ENCODE measurements around the gene KCNV2.

GRCh38 chr9:2771661-2772060 lies 54.4 kb downstream of the KCNV2 start:
- no peak for TF ChIP-seq EP300 (IDR thresholded peaks at IDR 0.05; ENCODE audit: borderline replicate concordance)
- no peak for TF ChIP-seq TAF1 (IDR thresholded peaks at IDR 0.05; ENCODE audit: low read depth)
- TF ChIP-seq MAX (IDR thresholded peaks at IDR 0.05) = no peak
- TF ChIP-seq RAD21 (IDR thresholded peaks at IDR 0.05; ENCODE audit: low read depth) = no peak
- no peak for TF ChIP-seq CREB1 (IDR thresholded peaks at IDR 0.05; ENCODE audit: low read depth)
- TF ChIP-seq, protein P1, sequence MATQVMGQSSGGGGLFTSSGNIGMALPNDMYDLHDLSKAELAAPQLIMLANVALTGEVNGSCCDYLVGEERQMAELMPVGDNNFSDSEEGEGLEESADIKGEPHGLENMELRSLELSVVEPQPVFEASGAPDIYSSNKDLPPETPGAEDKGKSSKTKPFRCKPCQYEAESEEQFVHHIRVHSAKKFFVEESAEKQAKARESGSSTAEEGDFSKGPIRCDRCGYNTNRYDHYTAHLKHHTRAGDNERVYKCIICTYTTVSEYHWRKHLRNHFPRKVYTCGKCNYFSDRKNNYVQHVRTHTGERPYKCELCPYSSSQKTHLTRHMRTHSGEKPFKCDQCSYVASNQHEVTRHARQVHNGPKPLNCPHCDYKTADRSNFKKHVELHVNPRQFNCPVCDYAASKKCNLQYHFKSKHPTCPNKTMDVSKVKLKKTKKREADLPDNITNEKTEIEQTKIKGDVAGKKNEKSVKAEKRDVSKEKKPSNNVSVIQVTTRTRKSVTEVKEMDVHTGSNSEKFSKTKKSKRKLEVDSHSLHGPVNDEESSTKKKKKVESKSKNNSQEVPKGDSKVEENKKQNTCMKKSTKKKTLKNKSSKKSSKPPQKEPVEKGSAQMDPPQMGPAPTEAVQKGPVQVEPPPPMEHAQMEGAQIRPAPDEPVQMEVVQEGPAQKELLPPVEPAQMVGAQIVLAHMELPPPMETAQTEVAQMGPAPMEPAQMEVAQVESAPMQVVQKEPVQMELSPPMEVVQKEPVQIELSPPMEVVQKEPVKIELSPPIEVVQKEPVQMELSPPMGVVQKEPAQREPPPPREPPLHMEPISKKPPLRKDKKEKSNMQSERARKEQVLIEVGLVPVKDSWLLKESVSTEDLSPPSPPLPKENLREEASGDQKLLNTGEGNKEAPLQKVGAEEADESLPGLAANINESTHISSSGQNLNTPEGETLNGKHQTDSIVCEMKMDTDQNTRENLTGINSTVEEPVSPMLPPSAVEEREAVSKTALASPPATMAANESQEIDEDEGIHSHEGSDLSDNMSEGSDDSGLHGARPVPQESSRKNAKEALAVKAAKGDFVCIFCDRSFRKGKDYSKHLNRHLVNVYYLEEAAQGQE (IDR thresholded peaks at IDR 0.05; ENCODE audit: low read depth) = no peak
- no peak for TF ChIP-seq FOXM1 (IDR thresholded peaks at IDR 0.05; ENCODE audit: borderline replicate concordance, low read depth)
- TF ChIP-seq NFIC (IDR thresholded peaks at IDR 0.05) = no peak
